ENCODE results near the gene ZNF574. TPM values are rescaled to one million over a fixed set of nuclear protein-coding genes. Genes with fewer than 3 reads are reported as not detected.

Gene ZNF574
- total RNA-seq, 2 donors from 2014 or later: 24.4 to 44.1 TPM

GRCh38 chr19:42111384-42111783 is 35.4 kb downstream of the ZNF574 start:
- H3K4me3 ChIP-seq: no peak overlapping the region
- H3K27me3 ChIP-seq (replicated peaks; ENCODE audit: insufficient read depth): no peaks in the 10 kb centered on the region
- no peak overlapping the region for H3K27ac ChIP-seq
- no peaks in the 10 kb centered on the region for H3K9me3 ChIP-seq
- 67% methylated on average over 1 of the region's 1 CpG for WGBS
- no peaks in the 10 kb centered on the region for H3K4me1 ChIP-seq (replicated peaks)
- TF ChIP-seq CTCF (IDR thresholded peaks at IDR 0.05): no peak
- no peak for TF ChIP-seq POLR2A (IDR thresholded peaks at IDR 0.05)
- TF ChIP-seq POLR2AphosphoS5 (IDR thresholded peaks at IDR 0.05): no peak
- H3K36me3 ChIP-seq: no peaks in the 10 kb centered on the region
- intact Hi-C loops (cut with DNase I): no loop called here
- DNase-seq (ENCODE audit: low spot score): no peak

- H3K4me1 ChIP-seq (replicated peaks): no peaks in the 10 kb centered on the region
- no peak overlapping the region for H3K4me3 ChIP-seq
- H3K9me3 ChIP-seq: no peaks in the 10 kb centered on the region
- no peak for TF ChIP-seq CTCF (IDR thresholded peaks at IDR 0.05)
- TF ChIP-seq POLR2A (IDR thresholded peaks at IDR 0.05): no peak
- TF ChIP-seq POLR2AphosphoS5 (IDR thresholded peaks at IDR 0.05): no peak
- H3K27me3 ChIP-seq (replicated peaks; ENCODE audit: insufficient read depth): no peaks in the 10 kb centered on the region
- intact Hi-C loops (cut with DNase I): no loop called here
- 86% methylated on average over 3 of the region's 3 CpGs for WGBS
- DNase-seq (ENCODE audit: low spot score): no peak
- no peaks in the 10 kb centered on the region for H3K36me3 ChIP-seq
- H3K27ac ChIP-seq: no peak overlapping the region
These were observed 35.8 kb downstream of the ZNF574 start for GRCh38 chr19:42111811-42112210.

GRCh38 chr19:42113641-42114348 is 37.8 kb downstream of the ZNF574 start:
- no peak overlapping the region for H3K27ac ChIP-seq

GRCh38 chr19:42114412-42114811 is 38.4 kb downstream of the ZNF574 start:
- H3K36me3 ChIP-seq: no peaks in the 10 kb centered on the region
- intact Hi-C loops (cut with DNase I): no loop called here
- TF ChIP-seq POLR2AphosphoS5 (IDR thresholded peaks at IDR 0.05) (no peak), POLR2A (IDR thresholded peaks at IDR 0.05) (no peak), CTCF (IDR thresholded peaks at IDR 0.05) (no peak)
- no peaks in the 10 kb centered on the region for H3K27me3 ChIP-seq (replicated peaks; ENCODE audit: insufficient read depth)
- 40% methylated on average over 7 of the region's 7 CpGs for WGBS
- no peaks in the 10 kb centered on the region for H3K4me1 ChIP-seq (replicated peaks)
- DNase-seq (ENCODE audit: low spot score): no peak
- no peak overlapping the region for H3K27ac ChIP-seq
- no peaks in the 10 kb centered on the region for H3K9me3 ChIP-seq
- H3K4me3 ChIP-seq: no peak overlapping the region

More at GRCh38 chr19:42113641-42114348, 37.8 kb downstream of the ZNF574 start:
- Histone ChIP-seq H3K4me3 (no peak overlapping the region), H3K36me3 (no peaks in the 10 kb centered on the region), H3K9me3 (no peaks in the 10 kb centered on the region), H3K27me3 (replicated peaks; ENCODE audit: insufficient read depth) (no peaks in the 10 kb centered on the region), H3K4me1 (replicated peaks) (no peaks in the 10 kb centered on the region)
- TF ChIP-seq POLR2AphosphoS5 (IDR thresholded peaks at IDR 0.05) (no peak), CTCF (IDR thresholded peaks at IDR 0.05) (no peak), POLR2A (IDR thresholded peaks at IDR 0.05) (no peak)
- 38% methylated on average over 10 of the region's 10 CpGs for WGBS
- DNase-seq (ENCODE audit: low spot score): no peak
- intact Hi-C loops (cut with DNase I): no loop called here

- no peak for TF ChIP-seq POLR2AphosphoS5 (IDR thresholded peaks at IDR 0.05)
- no peak for TF ChIP-seq CTCF (IDR thresholded peaks at IDR 0.05)
- no peak for TF ChIP-seq POLR2A (IDR thresholded peaks at IDR 0.05)
- Histone ChIP-seq H3K4me3 (no peak overlapping the region), H3K27ac (no peak overlapping the region), H3K27me3 (replicated peaks; ENCODE audit: insufficient read depth) (no peaks in the 10 kb centered on the region), H3K36me3 (no peaks in the 10 kb centered on the region), H3K9me3 (no peaks in the 10 kb centered on the region), H3K4me1 (replicated peaks) (no peaks in the 10 kb centered on the region)
- DNase-seq (ENCODE audit: low spot score): no peak
- WGBS: 44% methylated on average over 4 of the region's 4 CpGs
- intact Hi-C loops (cut with DNase I): no loop called here
These were observed 39.3 kb downstream of the ZNF574 start for GRCh38 chr19:42115219-42115618.

Measured in prostate gland (tissue), 2 donors.